ENCODE results near the gene HK2.

GRCh38 chr2:74910245-74910644 is 76.3 kb downstream of the HK2 start:
- TF ChIP-seq CTCF (conservative IDR thresholded peaks at IDR 0.05; ENCODE audit: low read depth, low read length) (no peak), FOS (IDR thresholded peaks at IDR 0.05; ENCODE audit: low read depth, low read length) (no peak), RCOR1 (IDR thresholded peaks at IDR 0.05; ENCODE audit: insufficient replicate concordance, low read length) (no peak), ELK1 (IDR thresholded peaks at IDR 0.05; ENCODE audit: borderline replicate concordance, low read depth, low read length) (no peak), MAFK (IDR thresholded peaks at IDR 0.05; ENCODE audit: low read depth, low read length) (no peak)

Data from IMR-90 (cell line).